PC-3 (cell line): Measurements from ENCODE around the gene GSTK1. TPM values are rescaled to one million over a fixed set of nuclear protein-coding genes. Genes with fewer than 3 reads are reported as not detected.

ENCODE experiments used
- ATAC-seq: fragments of 200-7000 bp; cut with Tn5 transposase; 2 replicates; pipeline ENCODE4 v1.9.1; 2020; ENCODE audit warnings: mild to moderate bottlenecking, moderate library complexity
- BruUV-seq: library from RNA; stranded (reverse); fragments of 400-500 nt; replicated peaks from 2 replicates; lab custom pipeline; 2021; lab: Mats Ljungman, UMichigan
- CTCF ChIA-PET: fragments of 300-600 bp; sonication (Branson Sonifier 250); formaldehyde crosslinking; loops from one replicate; lab custom pipeline; 2022; ENCODE audit warnings: antibody characterized with exemption; lab: Charles Lee
- POLR2A ChIA-PET: fragments of 300-600 bp; sonication (Branson Sonifier 250); formaldehyde crosslinking; loops from one replicate; lab custom pipeline; 2022; ENCODE audit warnings: antibody characterized with exemption; ENCODE audit not compliant: unreplicated experiment; lab: Charles Lee
- DNase-seq: peaks from one replicate; pipeline ENCODE4 v3.0.0-alpha.2; 2015
- H2AFZ ChIP-seq: fragments of 300-600 bp; sonication (generic); 2 replicates; pipeline ENCODE4 v1.6.0; 2016; ENCODE audit warnings: antibody characterized with exemption, low read length
- H3F3A ChIP-seq: fragments of 300-600 bp; sonication (generic); one replicate; pipeline ENCODE4 v1.6.0; 2017; ENCODE audit warnings: antibody characterized with exemption, low read length, control low read depth, mild to moderate bottlenecking; ENCODE audit not compliant: unreplicated experiment
- H3K27ac ChIP-seq: fragments of 300-600 bp; sonication (generic); 2 replicates; pipeline ENCODE4 v1.5.1; 2016; ENCODE audit warnings: mild to moderate bottlenecking, low read length
- H3K27me3 ChIP-seq: fragments of 300-600 bp; sonication (generic); 2 replicates; pipeline ENCODE4 v1.6.1; 2016; ENCODE audit warnings: low read length, mixed read lengths
- H3K36me3 ChIP-seq: fragments of 300-600 bp; sonication (generic); 2 replicates; pipeline ENCODE4 v1.6.1; 2016; ENCODE audit warnings: low read depth, mixed run types, low read length, mixed read lengths
- H3K4me1 ChIP-seq: fragments of 300-600 bp; sonication (generic); 2 replicates; pipeline ENCODE4 v1.5.1; 2016; ENCODE audit warnings: low read length; ENCODE audit not compliant: insufficient read depth
- H3K4me2 ChIP-seq: fragments of 300-600 bp; sonication (generic); 2 replicates; pipeline ENCODE4 v1.6.0; 2016; ENCODE audit warnings: low read length
- H3K4me3 ChIP-seq: fragments of 300-600 bp; sonication (generic); 2 replicates; pipeline ENCODE4 v1.5.1; 2016; ENCODE audit warnings: mild to moderate bottlenecking, low read length, mixed read lengths
- H3K79me2 ChIP-seq: fragments of 300-600 bp; sonication (generic); 2 replicates; pipeline ENCODE4 v1.6.1; 2017; ENCODE audit warnings: low read length, mixed read lengths
- H3K9ac ChIP-seq: fragments of 300-600 bp; sonication (generic); 2 replicates; pipeline ENCODE4 v1.6.0; 2016; ENCODE audit warnings: mild to moderate bottlenecking, low read length
- H3K9me2 ChIP-seq: fragments of 300-600 bp; sonication (generic); replicated peaks from 2 replicates; pipeline ENCODE4 v1.6.1; 2016; ENCODE audit warnings: mixed run types, low read length, mixed read lengths
- H3K9me3 ChIP-seq: fragments of 300-600 bp; sonication (generic); 2 replicates; pipeline ENCODE4 v1.6.1; 2016; ENCODE audit warnings: low read length, mixed read lengths
- H4K20me1 ChIP-seq: fragments of 300-600 bp; sonication (generic); 2 replicates; pipeline ENCODE4 v1.6.1; 2016; ENCODE audit warnings: low read length, mixed read lengths
- EZH2 ChIP-seq: fragments of 300-600 bp; sonication (generic); IDR thresholded peaks from one replicate; pipeline ENCODE4 v1.6.1; 2017; ENCODE audit warnings: antibody characterized with exemption, mild to moderate bottlenecking, low read length; ENCODE audit not compliant: unreplicated experiment
- EZH2phosphoT487 ChIP-seq: fragments of 300-600 bp; sonication (generic); IDR thresholded peaks from 2 replicates; pipeline ENCODE4 v1.6.1; 2018; ENCODE audit warnings: mild to moderate bottlenecking, antibody characterized with exemption, low read length, borderline replicate concordance
- intact Hi-C: fragments of 100-400 bp; cut with micrococcal nuclease; formaldehyde crosslinking; loops from 2 replicates; pipeline ENCODE4 v1.9.0; 2023
- total RNA-seq: library from RNA; depleted of rRNA; stranded (reverse); fragments of >200 nt; gene quantifications from 2 replicates; pipeline ENCODE4 v1.2.3, GENCODE V29; 2014
- TF ChIP-seq, protein P1 (sequence below): fragments of 300-600 bp; sonication (generic); conservative IDR thresholded peaks from 2 replicates; pipeline ENCODE4 v1.5.1; 2017; ENCODE audit warnings: antibody characterized with exemption, low read depth, mild to moderate bottlenecking, low read length

The GSTK1 gene
- total RNA-seq, 1 experiment from 2014 or later = 111 TPM

DNA sequence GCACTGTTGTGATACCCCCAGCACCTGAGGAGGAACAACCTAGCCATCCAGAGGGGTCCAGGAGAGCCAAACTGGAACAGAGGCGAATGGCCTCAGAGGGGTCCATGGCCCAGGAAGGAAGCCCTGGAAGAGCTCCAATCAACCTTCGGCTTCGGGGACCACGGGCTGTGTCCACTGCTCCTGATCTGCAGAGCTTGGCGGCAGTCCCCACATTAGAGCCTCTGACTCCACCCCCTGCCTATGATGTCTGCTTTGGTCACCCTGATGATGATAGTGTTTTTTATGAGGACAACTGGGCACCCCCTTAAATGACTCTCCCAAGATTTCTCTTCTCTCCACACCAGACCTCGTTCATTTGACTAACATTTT, 23.3 kb downstream of the GSTK1 start:
- no TSS peak for BruUV-seq
- Histone ChIP-seq H3K27me3 (no peaks in the 10 kb centered on the region), H2AFZ (no peak overlapping the region), H3K4me2 (no peak overlapping the region), H3K79me2 (peaks cover 42% of the 10 kb centered on the region), H3K4me1 (peaks cover 47% of the 10 kb centered on the region), H3F3A (no peaks in the 10 kb centered on the region), H3K27ac (no peak overlapping the region), H3K4me3 (no peak overlapping the region), H3K36me3 (peaks cover 13% of the 10 kb centered on the region; the same call in 1 of the 2 replicates), H4K20me1 (peaks cover 18% of the 10 kb centered on the region; the same call in 1 of the 2 replicates), H3K9ac (no peak overlapping the region), H3K9me2 (no peaks in the 10 kb centered on the region), H3K9me3 (no peaks in the 10 kb centered on the region)
- TF ChIP-seq, protein P1, sequence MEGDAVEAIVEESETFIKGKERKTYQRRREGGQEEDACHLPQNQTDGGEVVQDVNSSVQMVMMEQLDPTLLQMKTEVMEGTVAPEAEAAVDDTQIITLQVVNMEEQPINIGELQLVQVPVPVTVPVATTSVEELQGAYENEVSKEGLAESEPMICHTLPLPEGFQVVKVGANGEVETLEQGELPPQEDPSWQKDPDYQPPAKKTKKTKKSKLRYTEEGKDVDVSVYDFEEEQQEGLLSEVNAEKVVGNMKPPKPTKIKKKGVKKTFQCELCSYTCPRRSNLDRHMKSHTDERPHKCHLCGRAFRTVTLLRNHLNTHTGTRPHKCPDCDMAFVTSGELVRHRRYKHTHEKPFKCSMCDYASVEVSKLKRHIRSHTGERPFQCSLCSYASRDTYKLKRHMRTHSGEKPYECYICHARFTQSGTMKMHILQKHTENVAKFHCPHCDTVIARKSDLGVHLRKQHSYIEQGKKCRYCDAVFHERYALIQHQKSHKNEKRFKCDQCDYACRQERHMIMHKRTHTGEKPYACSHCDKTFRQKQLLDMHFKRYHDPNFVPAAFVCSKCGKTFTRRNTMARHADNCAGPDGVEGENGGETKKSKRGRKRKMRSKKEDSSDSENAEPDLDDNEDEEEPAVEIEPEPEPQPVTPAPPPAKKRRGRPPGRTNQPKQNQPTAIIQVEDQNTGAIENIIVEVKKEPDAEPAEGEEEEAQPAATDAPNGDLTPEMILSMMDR = no peak
- TF ChIP-seq EZH2 = no peak
- no peak for TF ChIP-seq EZH2phosphoT487
- CTCF ChIA-PET = no interaction called here
- DNase-seq (no peak), ATAC-seq (no peak)
- intact Hi-C loops = no loop called here
- POLR2A ChIA-PET = no interaction called here

DNA sequence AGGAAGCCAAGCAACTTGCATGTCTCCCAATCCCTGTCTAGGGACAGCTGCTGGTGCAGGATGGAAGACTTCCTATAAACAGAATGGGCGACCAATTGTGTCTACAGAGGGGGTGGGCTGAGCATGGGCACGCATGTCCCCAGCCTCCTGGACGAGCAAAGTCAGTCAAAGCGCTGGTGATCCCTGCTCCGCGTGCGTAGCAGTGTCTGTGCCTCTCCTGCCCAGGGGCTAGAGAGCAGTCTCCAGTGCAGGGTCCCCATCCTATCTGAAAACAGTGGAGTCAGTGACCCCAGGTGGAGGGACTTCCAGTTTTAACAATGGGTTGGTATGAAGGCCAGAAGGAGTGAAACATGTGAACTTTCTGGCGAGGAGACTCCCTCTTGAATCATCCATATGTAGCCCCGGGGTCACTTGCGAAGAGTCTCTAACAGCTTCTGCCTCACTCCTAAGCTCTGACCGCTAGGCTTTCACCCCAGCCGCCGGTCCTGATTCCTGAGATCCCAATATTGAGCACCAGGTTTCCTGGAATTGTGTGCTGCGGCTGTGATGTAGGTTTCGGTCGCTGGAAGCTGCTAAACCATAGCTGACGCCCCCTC, 24.2 kb downstream of the GSTK1 start:
- no peaks in the 10 kb centered on the region for H3K9me3 ChIP-seq
- ATAC-seq (no peak), DNase-seq (no peak)
- H3K4me3 ChIP-seq = no peak overlapping the region; the same call in 1 of the 2 replicates
- peak overlapping the region; percentile 79 for H2AFZ ChIP-seq
- ChIA-PET POLR2A (interaction anchor here (1.0 kb wide), 1 partner anchor 8 kb away, joined by 6 read pairs; no protein-coding TSS in a partner anchor), CTCF (interaction anchor here (0.9 kb wide), 2 partner anchors 12 to 72 kb away, joined by 3 to 5 read pairs; no protein-coding TSS in a partner anchor)
- peak overlapping the region; percentile 99; the same call in 1 of the 2 replicates for H3K4me2 ChIP-seq
- no peaks in the 10 kb centered on the region for H3K27me3 ChIP-seq
- H3K9me2 ChIP-seq = no peaks in the 10 kb centered on the region
- peaks cover 49% of the 10 kb centered on the region for H3K79me2 ChIP-seq
- peak overlapping the region; percentile 26; the same call in 1 of the 2 replicates for H3K27ac ChIP-seq
- H4K20me1 ChIP-seq = peaks cover 18% of the 10 kb centered on the region; the same call in 1 of the 2 replicates
- intact Hi-C loops = no loop called here
- peaks cover 19% of the 10 kb centered on the region for H3K36me3 ChIP-seq
- H3K4me1 ChIP-seq = peaks cover 47% of the 10 kb centered on the region
- TF ChIP-seq EZH2 (no peak), EZH2phosphoT487 (no peak)
- TF ChIP-seq, protein P1 = no peak
- BruUV-seq = TSS peak; percentile 14
- peak overlapping the region; percentile 15; the same call in 1 of the 2 replicates for H3K9ac ChIP-seq
- H3F3A ChIP-seq = no peaks in the 10 kb centered on the region
